ENCODE data around the gene KMT5C.

The KMT5C gene

GRCh38 chr19:55387736-55388497 is 48.2 kb downstream of the KMT5C start:
- no peak for TF ChIP-seq CTCF (IDR thresholded peaks at IDR 0.05; ENCODE audit: control insufficient read depth, extremely low read depth, insufficient read depth)
- DNase-seq (ENCODE audit: low read depth): no peak
- H3K4me3 ChIP-seq (ENCODE audit: low read depth, low read length): peak overlapping the region; percentile 89

- TF ChIP-seq CTCF (IDR thresholded peaks at IDR 0.05; ENCODE audit: control insufficient read depth, extremely low read depth, insufficient read depth): no peak
- H3K4me3 ChIP-seq (ENCODE audit: low read depth, low read length): no peak overlapping the region
- DNase-seq (ENCODE audit: low read depth): no peak
Observed at GRCh38 chr19:55389386-55390317, 50.0 kb downstream of the KMT5C start.

GRCh38 chr19:55390461-55390880 is 50.8 kb downstream of the KMT5C start:
- no peak overlapping the region for H3K4me3 ChIP-seq (ENCODE audit: low read depth, low read length)
- TF ChIP-seq CTCF (IDR thresholded peaks at IDR 0.05; ENCODE audit: control insufficient read depth, extremely low read depth, insufficient read depth): no peak
- DNase-seq (ENCODE audit: low read depth): no peak

GRCh38 chr19:55391191-55391670 is 51.6 kb downstream of the KMT5C start:
- no peak for DNase-seq (ENCODE audit: low read depth)
- no peak for TF ChIP-seq CTCF (IDR thresholded peaks at IDR 0.05; ENCODE audit: control insufficient read depth, extremely low read depth, insufficient read depth)

GRCh38 chr19:55391702-55392615 is 52.3 kb downstream of the KMT5C start:
- DNase-seq (ENCODE audit: low read depth): no peak
- no peak overlapping the region for H3K4me3 ChIP-seq (ENCODE audit: low read depth, low read length)
- TF ChIP-seq CTCF (IDR thresholded peaks at IDR 0.05; ENCODE audit: control insufficient read depth, extremely low read depth, insufficient read depth): no peak

More at GRCh38 chr19:55391191-55391670, 51.6 kb downstream of the KMT5C start:
- no peak overlapping the region for H3K4me3 ChIP-seq (ENCODE audit: low read depth, low read length)
